AML-193 (cell line): ENCODE data around the gene ZBED1.
"Not testable (repeated sequence)": the region's sequence is repeated elsewhere in the genome, so short reads cannot be mapped to it uniquely, and the experiment has no call there.

Experiments used
- DNase-seq, 2 experiments: peaks; one replicate each; lab custom pipeline; 2025; lab: John Stamatoyannopoulos, UW

Gene ZBED1

DNA sequence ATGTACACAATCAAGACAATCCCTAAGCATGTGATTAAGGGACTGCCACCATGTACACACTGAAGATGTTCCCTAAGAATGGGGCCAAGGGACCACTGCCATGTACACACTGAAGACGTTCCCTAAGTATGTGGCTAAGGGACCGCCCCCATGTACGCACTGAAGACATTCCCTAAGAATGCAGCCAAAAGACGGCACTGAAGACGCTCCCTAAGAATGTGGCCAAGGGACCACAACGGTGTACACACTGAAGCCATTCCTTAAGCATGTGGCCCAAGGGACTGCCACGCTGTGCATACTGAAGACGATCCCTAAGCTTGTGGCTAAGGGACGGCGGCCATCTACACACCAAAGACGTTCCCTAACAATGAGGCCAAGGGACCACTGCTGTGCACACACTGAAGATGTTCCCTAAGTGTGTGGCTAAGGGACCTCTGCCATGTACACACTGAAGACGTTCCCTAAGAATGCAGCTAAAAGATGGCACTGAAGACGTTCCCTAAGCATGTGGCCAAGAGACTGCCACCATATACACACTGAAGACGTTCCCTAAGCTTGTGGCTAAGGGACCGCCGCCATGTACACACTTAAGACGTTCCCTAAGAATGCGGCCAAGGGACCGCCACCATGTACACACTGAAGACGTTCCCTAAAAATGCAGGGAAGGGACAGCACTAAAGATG is 26.4 kb downstream of the ZBED1 start:
- no peak for DNase-seq

GRCh38 chrX:2473064-2473463 is 27.7 kb downstream of the ZBED1 start:
- DNase-seq = not testable (repeated sequence)

GRCh38 chrX:2471641-2472040 is 29.1 kb downstream of the ZBED1 start:
- DNase-seq = no peak

DNA sequence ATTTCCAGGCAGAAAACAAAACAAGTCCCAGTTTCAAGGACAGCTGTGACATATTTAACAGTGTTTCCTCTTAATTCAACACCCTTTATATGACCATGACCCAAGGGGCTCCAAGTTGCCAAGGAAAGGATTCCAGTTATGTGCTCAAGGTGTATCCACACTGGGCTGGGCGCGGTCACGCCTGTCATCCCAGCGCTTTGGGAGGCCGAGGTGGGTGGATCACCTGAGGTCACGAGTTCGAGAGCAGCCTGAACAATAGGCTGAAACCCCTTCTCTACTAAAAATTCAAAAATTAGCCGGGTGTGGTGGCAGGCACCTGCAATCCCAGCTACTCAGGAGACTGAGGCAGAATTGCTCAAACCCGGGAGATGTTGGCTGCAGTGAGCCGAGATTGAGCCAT is 29.6 kb downstream of the ZBED1 start:
- DNase-seq = not testable (repeated sequence)

DNA sequence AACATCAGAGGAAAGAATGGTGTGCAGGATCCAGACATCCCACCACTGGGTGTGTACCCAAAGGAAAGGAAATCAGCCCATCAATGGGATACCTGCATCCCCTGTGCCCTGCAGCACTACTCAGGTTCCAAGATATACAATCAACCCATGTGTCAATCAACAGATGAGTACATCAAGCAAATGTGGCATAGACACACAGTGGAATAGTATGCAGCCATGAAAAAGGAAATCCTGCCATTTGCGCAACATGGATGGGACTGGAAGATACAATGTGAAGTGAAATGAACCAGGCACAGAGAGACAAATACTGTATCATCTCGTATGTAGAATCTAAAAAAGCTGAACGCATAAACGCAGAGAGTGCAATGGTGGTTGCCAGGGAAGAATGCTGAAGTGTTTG is 30.9 kb downstream of the ZBED1 start:
- not testable (repeated sequence) for DNase-seq

DNA sequence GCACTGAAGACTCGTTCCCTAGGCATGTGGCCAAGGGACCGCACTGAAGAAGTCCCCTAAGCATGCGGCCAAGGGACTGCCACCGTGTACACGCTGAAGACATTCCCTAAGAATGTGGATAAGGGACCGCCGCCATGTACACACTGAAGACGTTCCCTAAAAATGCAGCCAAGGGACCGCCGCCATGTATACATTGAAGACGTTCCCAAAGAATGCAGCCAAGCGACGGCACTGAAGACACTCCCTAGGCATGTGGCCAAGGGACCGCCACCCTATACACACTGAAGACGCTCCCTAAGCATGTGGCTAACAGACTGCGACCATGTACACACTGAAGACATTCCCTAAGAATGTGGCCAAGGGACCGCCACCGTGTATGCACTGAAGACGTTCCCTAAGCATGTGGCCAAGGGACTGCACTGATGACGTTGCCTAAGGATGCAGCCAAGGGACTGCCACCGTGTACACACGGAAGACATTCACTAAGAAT is 31.5 kb downstream of the ZBED1 start:
- no peak for DNase-seq

GRCh38 chrX:2468261-2469195 is 32.2 kb downstream of the ZBED1 start:
- DNase-seq = no peak

DNA sequence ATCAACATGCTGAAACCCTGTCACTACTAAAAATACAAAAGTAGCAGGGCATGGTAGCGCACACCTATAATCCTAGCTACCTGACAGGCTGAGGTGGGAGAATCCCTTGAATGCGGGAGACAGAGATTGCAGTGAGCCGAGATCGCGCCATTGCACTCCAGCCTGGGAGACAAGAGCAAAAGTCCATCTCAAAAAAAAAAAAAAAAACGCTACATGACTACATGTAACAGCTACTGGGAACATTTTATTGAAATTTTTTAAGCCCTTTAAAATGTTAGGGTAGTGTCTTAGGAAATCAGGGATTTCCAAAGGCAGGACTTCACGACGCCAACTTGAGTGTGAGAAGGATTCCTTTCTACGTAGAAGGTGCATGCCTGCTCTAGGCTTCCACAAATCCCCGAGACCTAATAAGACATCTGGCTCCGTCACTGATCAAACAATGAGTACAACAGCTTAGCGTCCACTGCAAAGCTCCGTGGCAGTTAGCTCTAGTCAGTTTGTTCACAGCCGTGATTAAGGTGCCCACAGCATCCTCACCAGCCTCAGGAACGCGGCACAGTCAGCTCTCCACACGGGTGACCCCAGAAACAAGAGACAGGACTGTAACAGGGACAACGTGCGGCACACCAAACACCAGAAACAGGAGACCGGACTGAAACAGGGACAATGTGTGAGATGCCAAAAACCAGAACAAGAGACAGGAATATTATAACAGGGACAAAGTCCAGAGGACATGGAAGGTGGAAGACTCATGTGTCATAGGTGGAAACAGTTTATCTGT is 33.7 kb downstream of the ZBED1 start:
- no peak for DNase-seq

DNA sequence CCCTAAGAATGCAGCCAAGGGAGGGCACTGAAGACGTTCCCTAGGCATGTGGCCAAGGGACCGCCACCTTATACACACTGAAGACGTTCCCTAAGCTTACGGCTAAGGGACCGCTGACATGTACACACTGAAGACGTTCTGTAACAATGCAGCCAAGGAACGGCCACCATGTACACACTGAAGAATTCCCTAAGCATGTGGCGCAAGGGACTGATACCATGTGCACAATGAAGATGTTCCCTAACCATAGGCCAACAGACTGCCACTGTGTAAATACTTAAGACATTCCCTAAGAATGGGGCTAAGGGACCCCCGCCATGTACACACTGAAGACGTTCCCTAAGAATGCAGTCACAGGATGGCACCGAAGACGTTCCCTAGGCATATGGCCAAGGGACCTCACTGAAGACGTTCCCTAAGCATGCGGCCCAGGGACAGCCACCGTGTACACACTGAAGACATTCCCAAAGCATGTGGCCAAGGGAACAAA is 36.1 kb downstream of the ZBED1 start:
- DNase-seq = no peak

- DNase-seq = no peak
Observed at GRCh38 chrX:2463973-2464676, 36.7 kb downstream of the ZBED1 start.

DNA sequence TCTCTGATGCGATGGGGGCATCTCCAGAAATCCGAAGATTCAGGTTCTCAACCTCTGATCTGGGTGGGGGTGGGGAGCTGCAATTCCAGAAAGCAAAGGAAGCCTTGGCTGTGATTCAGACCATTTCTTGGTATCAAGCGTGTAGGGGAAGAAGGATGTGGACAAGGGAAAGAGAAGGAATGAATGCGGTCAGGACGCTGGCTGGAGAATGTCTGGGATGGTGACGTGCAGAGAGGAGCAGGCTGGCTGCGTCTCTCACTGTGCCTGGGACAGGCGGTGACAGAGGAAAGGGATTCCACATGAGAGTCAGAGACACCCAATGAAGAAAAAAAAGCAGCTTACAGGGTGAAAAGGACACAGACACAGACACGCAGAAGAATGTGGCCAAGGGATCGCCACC is 37.3 kb downstream of the ZBED1 start:
- DNase-seq = not testable (repeated sequence)

DNA sequence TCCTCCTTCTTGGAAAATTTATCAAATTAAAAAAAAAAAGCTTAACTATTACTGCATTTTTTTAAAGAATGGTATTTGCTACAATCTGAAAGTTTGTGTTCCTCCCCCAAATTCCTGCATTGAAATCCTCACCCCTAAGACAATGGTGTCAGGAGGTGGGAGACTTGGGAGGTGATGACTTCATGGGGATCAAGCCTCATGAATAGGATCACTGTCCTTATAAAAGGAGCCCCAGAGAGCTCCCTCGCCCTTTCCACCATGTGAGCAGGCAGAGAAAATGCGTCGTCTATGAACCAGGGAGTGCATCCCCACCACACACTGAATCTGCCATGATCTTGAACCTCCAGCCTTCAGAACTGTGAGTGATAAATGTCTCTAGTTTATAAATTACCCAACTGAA is 38.0 kb downstream of the ZBED1 start:
- DNase-seq = no peak

GRCh38 chrX:2462074-2462473 is 38.7 kb downstream of the ZBED1 start:
- no peak for DNase-seq

DNA sequence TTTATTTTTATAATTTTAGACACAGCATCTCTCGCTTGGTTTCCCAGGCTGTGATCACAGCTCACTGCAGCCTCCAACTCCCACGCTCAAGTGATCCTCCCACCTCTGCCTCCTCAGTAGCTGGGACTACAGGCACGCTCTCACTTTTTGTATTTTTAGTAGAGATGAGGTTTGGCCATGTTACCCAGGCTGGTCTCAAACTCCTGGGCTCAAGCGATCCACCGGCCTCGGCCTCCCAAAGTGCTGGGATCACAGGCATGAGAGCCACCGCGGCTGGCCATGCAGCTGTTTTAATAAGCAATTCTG is 39.1 kb downstream of the ZBED1 start:
- no peak for DNase-seq

DNA sequence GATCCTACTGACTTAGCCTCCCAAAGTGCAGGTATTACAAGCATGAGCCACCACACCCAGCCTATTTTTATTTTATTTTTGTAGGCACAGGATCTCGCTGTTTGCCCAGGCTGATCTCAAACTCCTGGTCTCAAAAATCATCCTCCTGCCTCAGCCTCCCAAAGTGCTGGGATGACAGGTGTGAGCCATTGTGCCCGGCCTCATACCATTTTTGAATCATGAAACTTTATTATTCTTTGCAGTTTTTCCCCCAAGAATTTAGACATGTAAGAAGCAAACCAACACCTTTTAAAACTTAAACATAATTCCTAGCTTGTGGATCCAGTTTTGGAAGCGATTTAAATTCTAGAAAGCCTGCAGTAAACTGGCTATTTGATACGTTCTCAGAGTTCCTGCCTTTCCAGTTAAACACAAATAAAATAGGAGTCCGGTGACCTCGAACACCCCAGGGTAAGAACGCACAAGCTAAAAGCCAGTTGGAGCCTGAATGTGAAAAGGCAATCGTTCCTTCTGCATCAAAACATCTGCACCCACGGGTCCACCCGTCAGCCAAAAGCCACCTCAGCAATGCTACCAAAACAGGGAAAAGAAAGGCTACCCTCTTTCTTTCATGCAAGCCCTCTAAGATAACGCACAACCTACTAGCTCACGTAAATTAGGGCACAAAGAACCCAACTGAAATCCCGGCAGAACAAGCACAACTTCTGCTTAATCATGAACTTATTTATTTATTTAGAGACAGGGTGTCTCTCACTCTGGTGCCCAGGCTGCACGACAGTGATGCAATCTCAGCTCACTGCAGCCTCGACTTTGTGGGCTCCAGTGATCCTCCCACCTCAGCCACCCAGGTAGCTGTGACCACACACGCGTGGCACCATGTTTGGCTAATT is 39.7 kb downstream of the ZBED1 start:
- not testable (repeated sequence) for DNase-seq

GRCh38 chrX:2460048-2460447 is 40.7 kb downstream of the ZBED1 start:
- DNase-seq = not testable (repeated sequence)

DNA sequence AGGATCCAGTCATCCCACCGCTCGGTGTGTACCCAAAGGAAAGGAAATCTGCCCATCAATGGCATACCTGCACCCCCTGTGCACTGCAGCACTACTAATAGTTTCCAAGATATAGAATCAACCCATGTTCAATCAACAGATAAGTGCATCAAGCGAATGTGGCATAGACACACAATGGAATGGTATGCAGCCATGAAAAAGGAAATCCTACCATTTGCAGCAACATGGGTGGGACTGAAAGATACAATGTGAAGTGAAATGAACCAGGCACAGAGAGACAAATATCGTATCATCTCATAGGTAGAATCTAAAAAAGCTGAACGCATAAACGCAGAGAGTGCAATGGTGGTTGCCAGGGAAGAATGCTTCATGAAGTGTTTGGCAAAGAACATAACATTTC is 42.5 kb downstream of the ZBED1 start:
- no peak for DNase-seq

GRCh38 chrX:2457289-2458133 is 43.3 kb downstream of the ZBED1 start:
- no peak for DNase-seq

- DNase-seq = not testable (repeated sequence)
Observed at GRCh38 chrX:2456091-2456490, 44.7 kb downstream of the ZBED1 start.

DNA sequence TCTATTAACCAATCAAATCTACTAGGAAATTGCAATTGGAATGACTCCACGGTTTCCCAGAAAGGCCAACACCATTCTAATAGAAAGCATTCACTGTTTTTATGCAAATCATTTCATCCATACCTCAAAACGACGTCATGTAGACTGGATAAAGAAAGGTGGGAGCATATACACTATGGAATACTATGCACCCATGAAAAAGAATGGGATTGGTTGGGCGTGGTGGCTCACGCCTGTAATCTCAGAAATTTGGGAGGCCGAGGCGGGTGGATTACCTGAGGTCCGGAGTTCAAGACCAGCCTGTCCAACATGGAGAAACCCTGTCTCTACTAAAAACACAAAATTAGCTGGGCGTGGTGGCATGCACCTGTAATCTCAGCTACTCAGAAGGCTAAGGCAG is 46.2 kb downstream of the ZBED1 start:
- not testable (repeated sequence) for DNase-seq
